Neural progenitor cell (in vitro differentiated cells): ENCODE measurements around the gene SHROOM3.
"Not testable (repeated sequence)": the region's sequence is repeated elsewhere in the genome, so short reads cannot be mapped to it uniquely, and the experiment has no call there.

Source experiments
- CTCF ChIP-seq: fragments of 200-600 bp; sonication (generic); IDR thresholded peaks from 2 replicates; pipeline ENCODE4 v1.5.1; 2017; ENCODE audit warnings: antibody characterized with exemption, mild to moderate bottlenecking
- EZH2phosphoT487 ChIP-seq: fragments of 200-600 bp; sonication (generic); IDR thresholded peaks from 2 replicates; pipeline ENCODE4 v1.6.1; 2017; ENCODE audit warnings: antibody characterized with exemption

GRCh38 chr4:76722146-76722545 is 287.1 kb downstream of the SHROOM3 start:
- not testable (repeated sequence) for TF ChIP-seq CTCF, EZH2phosphoT487
